SK-N-MC (cell line): ENCODE measurements around the gene ZDHHC22.

Experiments
- EZH2 ChIP-seq: fragments of 200-600 bp; sonication (generic); IDR thresholded peaks from one replicate; pipeline ENCODE4 v1.6.1; 2017; ENCODE audit warnings: antibody characterized with exemption
- FOXP2 ChIP-seq: optimal IDR thresholded peaks from 2 replicates; pipeline ENCODE3; 2011; ENCODE audit warnings: mild to moderate bottlenecking, moderate library complexity; ENCODE audit not compliant: insufficient read depth; ENCODE audit errors: extremely low read length, control extremely low read depth
- POLR2AphosphoS5 ChIP-seq: IDR thresholded peaks from 2 replicates; pipeline ENCODE4 v1.6.1; 2012; ENCODE audit warnings: mild to moderate bottlenecking, low read depth, low read length, borderline replicate concordance

DNA sequence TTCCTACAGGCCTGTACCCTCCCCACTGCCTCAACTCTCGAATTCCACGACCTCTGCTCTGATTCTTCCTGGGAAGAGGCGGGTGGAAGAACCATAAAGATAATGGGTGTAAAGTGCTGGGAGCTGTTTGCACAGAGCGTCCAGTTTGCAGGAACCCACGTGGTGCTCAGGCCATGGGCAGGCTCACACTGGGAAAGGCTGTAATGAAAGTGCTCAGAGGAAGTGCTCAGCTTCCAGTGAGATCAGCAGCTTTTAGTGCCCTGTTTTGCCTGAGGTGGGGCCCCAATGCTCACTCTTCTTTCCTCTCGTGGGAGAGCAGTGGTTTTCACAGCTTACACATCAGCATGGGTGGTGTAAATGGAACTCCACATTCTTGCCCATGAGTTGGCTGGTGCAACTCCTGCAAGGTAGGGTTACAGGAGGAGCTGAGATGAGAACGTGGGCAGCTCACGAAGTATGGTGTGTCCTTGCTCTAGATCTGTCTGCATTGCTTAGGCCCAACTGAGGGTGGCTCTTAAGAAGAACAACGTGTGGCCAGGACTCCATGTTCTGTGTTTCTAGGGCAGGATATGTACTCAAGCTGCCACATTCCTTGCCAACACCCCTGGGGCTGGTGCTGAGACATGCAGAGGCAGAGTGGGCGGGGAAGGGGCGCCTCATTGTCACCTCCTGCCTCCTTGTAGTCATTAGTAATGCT lies 43.0 kb upstream of the ZDHHC22 start:
- TF ChIP-seq POLR2AphosphoS5 (no peak), EZH2 (no peak), FOXP2 (no peak)
